Activated B cell treated with CpG ODN at 0.5 μM for 24 hours (primary cell): ENCODE data around the gene GGACT. TPM values are rescaled to one million over a fixed set of nuclear protein-coding genes. Genes with fewer than 3 reads are reported as not detected.

Experiments used
- ATAC-seq: fragments of 200-7000 bp; cut with Tn5 transposase; one replicate; pipeline ENCODE4 v1.10.0; 2021; ENCODE audit warnings: low read depth, mild to moderate bottlenecking, moderate library complexity
- CTCF ChIA-PET: fragments of 350-600 bp; sonication (Branson Sonifier 250); formaldehyde crosslinking; loops from one replicate; lab custom pipeline; 2021; ENCODE audit warnings: antibody characterized with exemption; lab: Charles Lee
- POLR2A ChIA-PET: fragments of 350-600 bp; sonication (Branson Sonifier 250); formaldehyde crosslinking; loops from one replicate; lab custom pipeline; 2021; ENCODE audit warnings: antibody characterized with exemption; lab: Charles Lee
- DNase-seq: peaks from one replicate; pipeline ENCODE4 v3.0.0; 2022
- H3K27ac Mint-ChIP-seq: one replicate; pipeline ENCODE4 v1.8.0; 2020; ENCODE audit warnings: mixed read lengths
- H3K27me3 Mint-ChIP-seq: one replicate; pipeline ENCODE4 v1.8.0; 2021; ENCODE audit warnings: mixed read lengths
- H3K36me3 Mint-ChIP-seq: one replicate; pipeline ENCODE4 v1.8.0; 2021; ENCODE audit warnings: low read depth, mixed read lengths
- H3K4me1 Mint-ChIP-seq: one replicate; pipeline ENCODE4 v1.8.0; 2021; ENCODE audit warnings: mixed read lengths
- H3K4me3 Mint-ChIP-seq: one replicate; pipeline ENCODE4 v1.8.0; 2020; ENCODE audit warnings: mild to moderate bottlenecking, mixed read lengths
- H3K9me3 Mint-ChIP-seq: one replicate; pipeline ENCODE4 v1.8.0; 2020; ENCODE audit warnings: mixed read lengths
- intact Hi-C: fragments of 100-400 bp; cut with micrococcal nuclease; formaldehyde crosslinking; loops from one replicate; pipeline ENCODE4 v1.15.1; 2024
- total RNA-seq: library from RNA; stranded (reverse); gene quantifications from 2 replicates; pipeline ENCODE4 v1.2.3, GENCODE V29; 2022
- TF ChIP-seq, protein P1 (sequence below): fragments of 200-600 bp; IDR thresholded peaks from one replicate; pipeline ENCODE4 v1.8.0; 2022; ENCODE audit warnings: antibody characterized with exemption, mild to moderate bottlenecking

The GGACT gene
- total RNA-seq, 1 donor from 2014 or later, result 6.5 TPM

DNA sequence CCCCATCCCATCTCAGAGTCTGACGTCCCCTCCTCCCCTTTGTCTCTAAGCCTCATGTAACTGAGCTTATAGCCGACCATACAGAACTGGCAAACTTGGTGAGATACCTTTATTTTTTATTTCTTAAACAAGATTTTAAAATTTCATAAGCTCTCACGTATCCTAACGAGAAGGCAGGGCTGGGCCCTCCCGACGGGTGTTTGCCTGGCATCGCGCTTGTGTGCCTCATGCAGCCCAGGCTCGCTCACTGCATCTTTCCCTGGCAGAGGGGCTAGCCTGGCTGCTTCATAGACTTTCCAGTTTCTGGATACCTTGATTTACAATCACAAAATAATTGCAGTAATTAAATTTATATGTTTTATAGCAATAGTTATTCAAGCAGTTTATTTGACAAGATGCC lies 69.0 kb downstream of the GGACT start:
- Mint-ChIP-seq H3K4me1 (peaks cover 8% of the 10 kb centered on the region), H3K4me3 (no peak overlapping the region), H3K27ac (no peak overlapping the region), H3K36me3 (peaks cover 1% of the 10 kb centered on the region), H3K9me3 (no peaks in the 10 kb centered on the region), H3K27me3 (peaks cover 3% of the 10 kb centered on the region)
- DNase-seq (no peak), ATAC-seq (no peak)
- POLR2A ChIA-PET, result no interaction called here
- CTCF ChIA-PET, result interaction anchor here (0.6 kb wide), 1 partner anchor 55 kb away, joined by 4 read pairs; no protein-coding TSS in a partner anchor
- TF ChIP-seq, protein P1, sequence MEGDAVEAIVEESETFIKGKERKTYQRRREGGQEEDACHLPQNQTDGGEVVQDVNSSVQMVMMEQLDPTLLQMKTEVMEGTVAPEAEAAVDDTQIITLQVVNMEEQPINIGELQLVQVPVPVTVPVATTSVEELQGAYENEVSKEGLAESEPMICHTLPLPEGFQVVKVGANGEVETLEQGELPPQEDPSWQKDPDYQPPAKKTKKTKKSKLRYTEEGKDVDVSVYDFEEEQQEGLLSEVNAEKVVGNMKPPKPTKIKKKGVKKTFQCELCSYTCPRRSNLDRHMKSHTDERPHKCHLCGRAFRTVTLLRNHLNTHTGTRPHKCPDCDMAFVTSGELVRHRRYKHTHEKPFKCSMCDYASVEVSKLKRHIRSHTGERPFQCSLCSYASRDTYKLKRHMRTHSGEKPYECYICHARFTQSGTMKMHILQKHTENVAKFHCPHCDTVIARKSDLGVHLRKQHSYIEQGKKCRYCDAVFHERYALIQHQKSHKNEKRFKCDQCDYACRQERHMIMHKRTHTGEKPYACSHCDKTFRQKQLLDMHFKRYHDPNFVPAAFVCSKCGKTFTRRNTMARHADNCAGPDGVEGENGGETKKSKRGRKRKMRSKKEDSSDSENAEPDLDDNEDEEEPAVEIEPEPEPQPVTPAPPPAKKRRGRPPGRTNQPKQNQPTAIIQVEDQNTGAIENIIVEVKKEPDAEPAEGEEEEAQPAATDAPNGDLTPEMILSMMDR, result no peak
- intact Hi-C loops, result loop anchor here (5.0 to 10.0 kb wide), 2 partner anchors 435 to 1132 kb away; partner anchors contain the start of gene PCCA

DNA sequence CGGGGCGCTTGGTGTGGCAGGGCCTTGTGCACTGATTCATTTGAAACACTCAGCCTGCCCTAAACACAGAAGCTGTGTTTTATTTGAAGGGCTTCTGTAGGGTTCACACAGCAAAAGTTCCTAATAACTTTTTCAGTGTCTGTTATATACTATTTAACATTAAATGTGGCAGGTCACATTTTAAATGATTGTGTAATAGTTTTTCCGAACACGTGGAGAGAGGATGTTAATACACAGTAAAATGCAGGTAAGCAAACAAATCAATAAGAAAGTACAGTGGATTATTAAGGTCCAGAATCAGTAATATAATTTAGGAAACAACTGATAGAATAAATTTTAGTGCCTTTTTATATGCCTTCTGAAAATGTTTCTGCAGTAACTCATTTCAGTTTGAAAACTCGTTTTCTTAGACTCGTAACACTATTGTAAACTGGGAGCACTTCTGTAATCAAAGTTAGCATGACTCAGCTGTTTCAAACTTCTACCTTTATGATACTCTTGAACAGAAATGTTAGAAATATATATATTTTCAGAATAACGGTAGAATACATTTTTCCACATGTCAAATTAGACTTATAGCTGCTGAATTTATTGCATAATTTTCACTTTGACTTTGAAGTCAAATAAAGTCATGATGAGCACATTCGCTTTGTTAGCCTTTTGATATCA lies 70.1 kb downstream of the GGACT start:
- intact Hi-C loops, result loop anchor here (5.0 to 10.0 kb wide), 2 partner anchors 434 to 1131 kb away; partner anchors contain the start of gene PCCA

DNA sequence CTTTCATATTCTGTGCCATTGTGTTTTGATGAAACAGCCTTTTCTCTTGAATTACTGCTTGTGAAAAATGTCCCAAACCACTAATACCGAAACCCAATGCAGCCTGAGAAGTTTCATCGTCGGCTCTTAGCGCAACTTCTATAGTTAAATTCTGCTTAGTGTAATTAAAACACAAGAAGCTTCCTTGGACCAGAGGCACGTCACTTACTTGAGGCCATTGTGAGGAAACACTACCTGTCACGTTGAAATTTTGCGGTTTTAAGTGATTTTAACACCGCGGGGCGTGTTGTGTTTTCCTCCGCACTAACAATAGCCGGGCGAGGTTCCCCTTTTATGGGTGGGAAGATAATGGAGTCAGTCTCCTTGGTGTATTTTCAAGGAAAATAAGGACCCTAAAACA lies 70.9 kb downstream of the GGACT start:
- no peak for ATAC-seq
- Mint-ChIP-seq H3K27me3 (peaks cover 2% of the 10 kb centered on the region), H3K27ac (no peak overlapping the region), H3K4me1 (peaks cover 8% of the 10 kb centered on the region), H3K9me3 (no peaks in the 10 kb centered on the region), H3K36me3 (no peaks in the 10 kb centered on the region), H3K4me3 (no peak overlapping the region)
- TF ChIP-seq, protein P1, result no peak
- CTCF ChIA-PET, result no interaction called here
- POLR2A ChIA-PET, result no interaction called here
- DNase-seq, result no peak
- intact Hi-C loops, result loop anchor here (5.0 to 10.0 kb wide), 2 partner anchors 433 to 1130 kb away; partner anchors contain the start of gene PCCA

More for the DNA sequence above, 70.1 kb downstream of the GGACT start:
- Mint-ChIP-seq H3K4me3 (no peak overlapping the region), H3K27me3 (peaks cover 3% of the 10 kb centered on the region), H3K36me3 (no peaks in the 10 kb centered on the region), H3K27ac (no peak overlapping the region), H3K9me3 (no peaks in the 10 kb centered on the region), H3K4me1 (peaks cover 8% of the 10 kb centered on the region)
- CTCF ChIA-PET, result no interaction called here
- POLR2A ChIA-PET, result no interaction called here
- TF ChIP-seq, protein P1, result no peak
- no peak for DNase-seq
- no peak for ATAC-seq

DNA sequence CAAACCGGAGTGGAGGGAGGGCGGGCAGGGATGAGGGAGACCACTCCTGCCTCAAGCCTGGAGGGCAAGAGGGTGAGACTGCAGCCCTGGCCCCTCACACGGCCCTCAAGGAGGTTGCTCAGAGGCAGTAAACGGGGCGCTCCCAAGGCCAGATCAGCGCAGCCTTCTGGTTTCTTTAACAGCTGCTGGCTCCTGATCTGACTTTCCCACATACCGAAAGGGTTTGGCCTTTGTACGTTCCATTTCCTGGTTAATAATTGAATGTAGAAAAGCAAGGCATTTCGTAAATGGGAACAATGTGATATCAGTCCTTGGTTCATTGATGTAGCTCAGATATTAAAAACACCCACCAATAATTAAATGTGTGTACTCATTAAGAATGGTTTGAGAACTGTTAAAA lies 71.5 kb downstream of the GGACT start:
- ChIA-PET POLR2A (no interaction called here), CTCF (interaction anchor here (1.3 kb wide), 1 partner anchor 861 kb away, joined by 3 read pairs; no protein-coding TSS in a partner anchor)
- intact Hi-C loops, result loop anchor here (5.0 to 10.0 kb wide), 2 partner anchors 432 to 1130 kb away; partner anchors contain the start of gene PCCA
- ATAC-seq (no peak), DNase-seq (no peak)
- TF ChIP-seq, protein P1, result no peak
- no peaks in the 10 kb centered on the region for H3K36me3 Mint-ChIP-seq
- no peak overlapping the region for H3K4me3 Mint-ChIP-seq
- H3K4me1 Mint-ChIP-seq, result peaks cover 8% of the 10 kb centered on the region
- no peak overlapping the region for H3K27ac Mint-ChIP-seq
- H3K9me3 Mint-ChIP-seq, result no peaks in the 10 kb centered on the region
- peaks cover 2% of the 10 kb centered on the region for H3K27me3 Mint-ChIP-seq

DNA sequence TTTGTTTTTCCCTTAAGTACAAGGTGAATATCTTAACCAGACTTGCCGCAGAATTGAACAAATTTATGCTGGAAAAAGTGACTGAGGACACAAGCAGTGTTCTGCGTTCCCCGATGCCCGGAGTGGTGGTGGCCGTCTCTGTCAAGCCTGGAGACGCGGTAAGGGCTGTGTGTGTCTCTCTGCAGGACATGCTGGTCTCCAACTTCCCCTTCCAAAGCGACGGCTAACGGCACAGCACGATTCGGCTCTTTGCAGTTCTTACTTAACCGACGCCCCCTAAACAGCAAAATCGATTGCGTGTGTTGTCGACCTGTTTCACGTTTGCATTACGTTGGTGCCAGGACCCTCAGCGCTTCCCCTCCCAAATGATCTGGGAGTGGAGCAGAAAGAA lies 73.2 kb downstream of the GGACT start:
- ChIA-PET POLR2A (no interaction called here), CTCF (interaction anchor here (0.7 to 3.8 kb wide), 21 partner anchors 10 to 1339 kb away, joined by 3 to 69 read pairs (median 4); partner anchors contain the start of gene CLYBL)
- DNase-seq (no peak), ATAC-seq (no peak)
- Mint-ChIP-seq H3K36me3 (no peaks in the 10 kb centered on the region), H3K4me3 (no peak overlapping the region), H3K9me3 (no peaks in the 10 kb centered on the region), H3K4me1 (peaks cover 2% of the 10 kb centered on the region), H3K27me3 (no peaks in the 10 kb centered on the region), H3K27ac (no peak overlapping the region)
- TF ChIP-seq, protein P1, result no peak
- intact Hi-C loops, result loop anchor here (2.0 to 10.0 kb wide), 4 partner anchors 431 to 1339 kb away; partner anchors contain the start of gene PCCA
